Measurements from ENCODE around the gene TSNAX. TPM values are rescaled to one million over a fixed set of nuclear protein-coding genes. Genes with fewer than 3 reads are reported as not detected.

Gene TSNAX
- total RNA-seq, 1 donor: 27.3 TPM

DNA sequence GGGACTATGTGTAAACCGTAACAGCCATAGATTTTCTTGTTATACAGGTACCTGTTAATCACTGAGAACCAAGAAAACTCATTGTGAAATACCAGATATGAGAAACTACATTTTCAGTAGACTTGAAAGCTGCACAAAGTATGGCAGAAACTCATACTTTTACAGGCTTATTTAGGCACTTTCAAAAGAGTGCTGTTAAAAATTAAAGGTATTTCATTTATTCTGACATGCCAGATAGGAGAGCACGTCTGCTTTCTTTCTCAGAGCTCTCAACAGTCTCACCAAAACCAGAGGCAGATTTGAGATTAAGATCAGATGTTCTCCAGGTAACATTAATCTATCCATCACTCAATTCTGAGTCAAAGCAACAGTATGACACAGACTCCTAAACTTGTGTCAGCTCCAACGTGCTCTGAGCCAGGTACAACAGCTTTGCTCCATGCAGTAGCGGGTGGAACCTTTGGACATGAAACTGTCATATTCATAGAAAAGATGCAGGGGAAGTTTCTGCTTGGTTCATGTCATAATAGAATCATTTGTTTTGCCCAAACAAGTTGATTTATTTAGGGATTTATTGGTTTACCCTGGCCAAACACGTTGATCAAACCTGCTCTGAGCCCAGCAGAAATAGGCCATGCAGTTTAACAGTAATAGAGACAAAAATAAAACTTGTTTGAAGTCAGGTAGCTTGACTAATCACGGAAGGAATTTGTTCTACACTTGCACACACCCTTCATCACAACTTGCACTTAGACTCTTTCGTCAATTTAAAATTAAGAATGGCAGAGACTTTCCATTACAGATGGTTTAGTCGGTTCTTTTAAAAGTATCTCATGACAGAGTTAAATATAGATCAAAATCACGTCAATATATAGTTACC lies 20.8 kb upstream of the TSNAX start:
- H3K4me3 ChIP-seq (ENCODE audit: low read length): no peak overlapping the region
- peaks cover 10% of the 10 kb centered on the region for H3K27me3 ChIP-seq (ENCODE audit: insufficient read depth, low read length)
- no peaks in the 10 kb centered on the region for H3K4me1 ChIP-seq (ENCODE audit: insufficient read depth, low read length)
- no peaks in the 10 kb centered on the region for H3K9me3 ChIP-seq (ENCODE audit: low read depth, low read length)

DNA sequence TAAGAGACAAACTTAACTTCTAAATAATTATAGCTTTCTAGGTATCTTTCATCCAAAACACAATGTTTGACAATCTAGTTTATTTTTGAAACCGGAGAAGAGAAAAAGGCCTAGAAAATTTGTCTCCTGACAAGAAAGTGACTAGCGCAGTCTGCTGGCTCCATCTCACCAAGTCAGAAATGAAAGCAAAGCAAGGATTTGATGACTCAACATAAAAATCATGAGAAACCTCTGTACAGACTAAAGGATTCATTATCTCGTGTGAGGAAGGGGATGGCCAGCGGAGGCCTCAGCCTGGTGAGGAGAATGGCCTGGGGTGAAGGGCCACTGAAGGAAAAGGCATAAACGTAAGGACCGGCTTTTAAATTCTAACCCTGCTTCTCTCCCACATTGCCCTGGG lies 20.0 kb upstream of the TSNAX start:
- Histone ChIP-seq H3K9me3 (ENCODE audit: low read depth, low read length) (no peaks in the 10 kb centered on the region), H3K27me3 (ENCODE audit: insufficient read depth, low read length) (peaks cover 10% of the 10 kb centered on the region), H3K4me3 (ENCODE audit: low read length) (no peak overlapping the region), H3K4me1 (ENCODE audit: insufficient read depth, low read length) (no peaks in the 10 kb centered on the region)

DNA sequence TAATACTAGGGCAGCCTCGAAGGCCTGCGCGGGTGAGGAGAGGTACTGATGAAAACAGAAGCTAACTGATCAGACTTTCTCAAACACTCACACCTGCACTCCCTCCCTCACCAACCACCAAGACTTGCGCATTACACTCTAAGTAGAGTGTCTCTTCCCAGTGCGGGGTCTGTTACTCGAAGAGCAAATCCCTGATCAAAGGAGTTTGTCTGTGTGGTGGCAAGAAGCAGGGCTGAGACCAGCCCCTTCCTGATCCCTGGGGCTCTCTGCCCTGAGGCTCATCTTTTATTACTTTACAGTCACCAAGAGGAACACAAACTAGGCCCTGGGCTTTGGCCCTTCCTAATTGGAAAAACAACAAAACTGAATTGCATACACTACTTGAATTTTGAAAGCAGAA lies 19.5 kb upstream of the TSNAX start:
- Histone ChIP-seq H3K4me3 (ENCODE audit: low read length) (no peak overlapping the region), H3K9me3 (ENCODE audit: low read depth, low read length) (no peaks in the 10 kb centered on the region)

DNA sequence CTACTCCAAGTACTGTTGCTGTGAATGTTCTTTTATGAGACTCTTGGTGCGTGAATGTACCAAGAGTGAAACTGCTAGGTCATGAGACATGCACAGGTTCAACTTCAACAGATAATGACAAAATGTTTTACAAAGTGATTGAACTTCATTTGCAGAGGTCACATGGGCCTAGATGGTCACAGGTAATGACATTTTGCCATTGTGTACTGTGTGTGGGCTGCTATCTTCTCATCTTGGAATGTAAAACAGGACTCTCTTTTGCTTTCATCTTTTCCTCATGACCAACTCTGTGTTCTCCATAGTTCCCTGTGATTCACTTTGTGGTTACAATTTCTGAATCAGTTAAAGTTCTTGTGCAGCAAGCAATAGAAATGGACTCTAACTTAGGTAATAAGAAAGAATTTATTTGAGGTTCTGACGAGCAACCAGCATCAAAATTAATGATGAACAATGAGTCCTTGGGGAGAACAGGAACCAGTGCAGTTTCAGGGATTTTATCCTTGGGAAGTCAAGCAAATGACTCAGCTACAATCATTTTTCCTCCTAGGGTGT lies 16.2 kb upstream of the TSNAX start:
- Histone ChIP-seq H3K9me3 (ENCODE audit: low read depth, low read length) (no peaks in the 10 kb centered on the region), H3K4me1 (ENCODE audit: insufficient read depth, low read length) (peaks cover 17% of the 10 kb centered on the region), H3K27me3 (ENCODE audit: insufficient read depth, low read length) (peaks cover 3% of the 10 kb centered on the region), H3K4me3 (ENCODE audit: low read length) (no peak overlapping the region)

More for the DNA sequence above, 19.5 kb upstream of the TSNAX start:
- Histone ChIP-seq H3K27me3 (ENCODE audit: insufficient read depth, low read length) (peaks cover 10% of the 10 kb centered on the region), H3K4me1 (ENCODE audit: insufficient read depth, low read length) (no peaks in the 10 kb centered on the region)

DNA sequence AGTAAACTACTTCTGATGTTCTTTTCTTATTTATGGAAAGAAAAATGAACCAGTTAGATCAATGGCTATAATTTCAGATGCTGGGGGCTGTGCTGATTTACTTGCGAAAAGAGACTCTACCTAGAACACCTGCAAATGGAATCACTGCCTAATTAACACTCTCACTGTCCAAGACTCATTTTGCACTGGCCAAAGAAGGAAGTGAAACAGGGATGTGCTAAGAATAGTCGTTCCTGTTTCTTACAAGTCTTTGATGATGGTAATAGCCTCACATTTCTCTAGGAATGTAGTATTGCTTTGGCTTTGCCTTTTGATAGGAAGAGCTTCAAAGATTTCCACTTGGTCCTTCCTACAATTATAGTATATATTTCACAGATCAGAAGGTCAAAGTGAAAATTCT lies 12.7 kb upstream of the TSNAX start:
- H3K4me3 ChIP-seq (ENCODE audit: low read length): no peak overlapping the region
- no peaks in the 10 kb centered on the region for H3K9me3 ChIP-seq (ENCODE audit: low read depth, low read length)
- no peaks in the 10 kb centered on the region for H3K27me3 ChIP-seq (ENCODE audit: insufficient read depth, low read length)
- peaks cover 17% of the 10 kb centered on the region for H3K4me1 ChIP-seq (ENCODE audit: insufficient read depth, low read length)

DNA sequence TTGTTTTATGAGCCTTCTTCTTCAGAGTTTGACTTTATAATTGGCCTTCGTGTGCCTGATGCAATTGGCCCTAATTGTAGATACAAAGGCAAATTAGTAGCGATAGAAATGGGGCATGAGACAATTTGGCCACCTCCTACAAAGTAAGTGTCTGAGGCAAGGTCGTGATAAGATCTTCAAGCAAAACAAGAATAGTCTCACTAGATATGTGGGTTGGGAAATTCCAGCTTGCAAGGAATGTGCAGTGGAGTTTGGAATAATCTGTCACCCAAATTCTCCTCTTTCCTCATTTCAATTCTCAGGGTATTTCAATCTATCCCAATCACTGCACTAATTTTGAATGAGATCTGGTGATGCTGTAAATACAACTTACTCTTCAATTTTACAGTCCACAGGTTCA lies 11.4 kb upstream of the TSNAX start:
- Histone ChIP-seq H3K4me1 (ENCODE audit: insufficient read depth, low read length) (peaks cover 17% of the 10 kb centered on the region), H3K27me3 (ENCODE audit: insufficient read depth, low read length) (no peaks in the 10 kb centered on the region), H3K4me3 (ENCODE audit: low read length) (no peak overlapping the region), H3K9me3 (ENCODE audit: low read depth, low read length) (no peaks in the 10 kb centered on the region)

DNA sequence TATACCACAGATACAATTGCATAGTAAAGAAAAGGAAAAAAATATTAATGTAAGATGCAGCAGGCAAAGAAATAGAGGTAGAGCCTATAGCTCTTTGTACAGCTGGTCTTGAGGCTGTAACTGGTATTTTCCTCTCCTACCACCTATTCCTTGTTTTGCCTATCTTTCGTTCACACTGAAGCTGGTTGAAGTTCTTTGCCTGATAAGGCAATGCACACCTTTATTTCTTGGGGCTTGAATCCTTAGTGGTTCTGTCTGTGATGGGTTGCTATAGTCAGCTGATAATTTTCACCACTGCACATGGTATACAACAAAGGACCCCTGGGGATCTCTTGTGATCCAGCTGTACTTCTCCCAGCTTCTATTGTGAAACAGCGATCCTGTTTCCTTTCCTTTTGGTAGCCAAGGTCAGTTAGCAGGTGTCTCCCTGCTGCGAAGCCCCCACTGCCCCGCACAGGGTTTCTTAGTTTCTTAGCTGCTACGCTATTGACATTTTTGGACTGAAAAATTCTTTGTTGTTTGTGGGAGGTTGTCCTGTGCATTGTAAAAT lies 9.9 kb upstream of the TSNAX start:
- Histone ChIP-seq H3K4me1 (ENCODE audit: insufficient read depth, low read length) (peaks cover 24% of the 10 kb centered on the region), H3K4me3 (ENCODE audit: low read length) (no peak overlapping the region), H3K9me3 (ENCODE audit: low read depth, low read length) (no peaks in the 10 kb centered on the region), H3K27me3 (ENCODE audit: insufficient read depth, low read length) (no peaks in the 10 kb centered on the region)

DNA sequence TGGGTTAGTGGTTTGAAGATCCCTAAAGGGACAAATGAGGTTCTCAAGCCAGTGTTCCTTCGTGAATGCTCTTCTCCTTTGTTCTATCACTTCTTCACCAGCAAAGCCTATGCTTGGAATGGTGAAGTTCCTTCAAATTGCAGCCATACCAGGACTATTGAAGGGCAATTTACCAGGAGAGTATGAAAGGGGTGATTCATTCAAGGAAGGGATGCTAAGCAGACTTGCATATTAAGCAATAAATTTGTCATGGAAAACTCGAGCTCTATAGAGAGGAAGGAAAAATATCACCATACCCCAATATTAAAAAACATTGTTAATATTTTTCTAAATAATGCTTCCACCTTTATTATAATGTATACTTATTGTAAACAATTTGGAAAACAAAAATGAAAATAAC lies 9.3 kb upstream of the TSNAX start:
- Histone ChIP-seq H3K4me1 (ENCODE audit: insufficient read depth, low read length) (peaks cover 30% of the 10 kb centered on the region), H3K4me3 (ENCODE audit: low read length) (no peak overlapping the region), H3K9me3 (ENCODE audit: low read depth, low read length) (no peaks in the 10 kb centered on the region), H3K27me3 (ENCODE audit: insufficient read depth, low read length) (no peaks in the 10 kb centered on the region)

DNA sequence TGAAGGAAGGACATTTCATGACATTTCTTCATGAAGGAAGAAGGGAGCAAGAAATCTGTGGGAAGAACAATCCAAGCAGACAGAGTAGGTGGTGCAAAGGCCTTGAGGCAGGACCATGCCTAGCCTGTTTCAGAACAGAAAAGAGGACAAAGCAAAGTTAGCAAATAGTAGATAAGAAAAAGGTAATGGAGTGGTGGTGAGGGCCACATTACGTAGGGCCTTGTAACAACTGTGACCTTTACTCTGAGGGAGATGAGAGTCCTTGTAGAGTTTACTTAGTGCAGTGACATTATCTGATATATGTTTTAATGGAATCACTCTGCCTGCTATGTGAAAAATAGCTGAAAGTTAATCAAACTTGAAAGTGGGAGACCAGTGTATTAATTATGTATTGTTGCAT lies 6.4 kb upstream of the TSNAX start:
- Histone ChIP-seq H3K27me3 (ENCODE audit: insufficient read depth, low read length) (no peaks in the 10 kb centered on the region), H3K4me3 (ENCODE audit: low read length) (no peak overlapping the region), H3K4me1 (ENCODE audit: insufficient read depth, low read length) (peaks cover 16% of the 10 kb centered on the region), H3K9me3 (ENCODE audit: low read depth, low read length) (no peaks in the 10 kb centered on the region)

DNA sequence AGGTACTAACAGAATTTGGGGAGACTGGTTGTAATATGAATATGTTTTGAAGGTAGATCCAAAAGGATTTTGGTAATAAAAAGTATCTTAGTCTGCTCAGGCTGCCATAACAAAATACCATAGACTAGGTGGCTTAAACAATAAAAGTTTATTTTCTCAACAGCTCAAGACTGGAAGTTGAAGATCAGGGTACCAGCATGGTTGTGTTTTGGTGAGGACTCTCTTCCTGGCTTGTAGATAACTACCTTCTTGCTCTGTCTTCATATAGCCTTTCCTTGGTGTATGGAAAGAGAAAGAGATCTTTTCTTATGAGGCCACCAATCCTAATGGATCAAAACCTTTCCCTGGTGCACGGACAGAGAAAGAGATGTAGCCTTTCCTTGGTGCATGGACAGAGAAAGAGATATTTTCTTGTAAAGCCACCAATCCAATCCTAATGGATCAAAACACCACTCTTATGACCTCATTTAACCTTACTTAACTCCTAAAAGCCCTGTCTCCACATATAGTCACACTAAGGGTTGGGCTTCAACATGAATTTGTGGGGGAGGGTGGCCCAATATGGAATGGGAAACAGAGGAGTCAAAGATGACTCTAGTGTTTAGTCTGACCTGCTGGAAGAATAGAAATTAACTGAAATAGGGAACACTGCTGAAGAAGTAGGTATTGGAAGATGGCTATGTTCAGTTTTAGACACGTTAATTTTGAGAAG lies 5.4 kb upstream of the TSNAX start:
- H3K4me1 ChIP-seq (ENCODE audit: insufficient read depth, low read length): peaks cover 22% of the 10 kb centered on the region
- no peaks in the 10 kb centered on the region for H3K9me3 ChIP-seq (ENCODE audit: low read depth, low read length)
- no peaks in the 10 kb centered on the region for H3K27me3 ChIP-seq (ENCODE audit: insufficient read depth, low read length)
- no peak overlapping the region for H3K4me3 ChIP-seq (ENCODE audit: low read length)

DNA sequence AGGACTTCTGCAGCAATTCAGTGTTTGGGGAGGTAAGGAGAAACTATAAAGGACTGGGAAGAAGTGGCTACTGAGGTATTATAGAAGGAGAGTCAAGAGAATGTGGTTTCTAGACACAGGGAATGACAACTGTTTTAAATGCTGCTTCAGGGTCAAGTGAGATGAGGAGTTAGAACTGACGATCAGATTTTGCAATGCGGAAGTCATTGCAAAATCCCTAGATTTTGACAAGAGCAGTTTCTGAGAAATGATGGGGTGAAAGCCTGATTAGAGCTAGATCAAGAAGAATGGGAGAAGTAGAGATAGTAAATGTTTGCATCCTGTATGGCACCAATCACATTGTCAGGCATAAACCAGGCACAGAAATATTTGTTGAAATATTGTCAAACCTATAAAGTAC lies 4.7 kb upstream of the TSNAX start:
- Histone ChIP-seq H3K9me3 (ENCODE audit: low read depth, low read length) (no peaks in the 10 kb centered on the region), H3K27me3 (ENCODE audit: insufficient read depth, low read length) (no peaks in the 10 kb centered on the region), H3K4me1 (ENCODE audit: insufficient read depth, low read length) (peaks cover 23% of the 10 kb centered on the region), H3K4me3 (ENCODE audit: low read length) (no peak overlapping the region)

DNA sequence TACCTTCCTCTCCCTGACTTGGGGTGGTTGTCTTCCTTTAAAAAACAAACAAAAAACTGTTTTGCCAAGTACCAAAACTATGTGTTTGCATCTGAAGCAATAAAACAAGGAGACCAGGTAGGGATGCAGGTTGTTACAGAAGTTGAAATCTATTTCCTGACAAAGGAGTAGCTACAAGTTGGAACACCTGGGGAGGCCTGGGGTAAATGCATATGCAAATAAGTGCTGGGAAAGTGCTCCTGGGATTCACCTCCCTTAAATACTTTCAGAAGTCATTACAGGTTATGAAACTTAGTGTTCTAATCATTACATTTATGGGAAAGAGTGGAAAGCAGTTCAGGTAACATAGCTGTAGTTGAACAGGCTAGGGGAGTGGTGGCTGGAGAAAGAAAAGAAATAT lies 1.9 kb upstream of the TSNAX start:
- Histone ChIP-seq H3K9me3 (ENCODE audit: low read depth, low read length) (no peaks in the 10 kb centered on the region), H3K4me3 (ENCODE audit: low read length) (no peak overlapping the region), H3K4me1 (ENCODE audit: insufficient read depth, low read length) (peaks cover 48% of the 10 kb centered on the region), H3K27me3 (ENCODE audit: insufficient read depth, low read length) (no peaks in the 10 kb centered on the region)

DNA sequence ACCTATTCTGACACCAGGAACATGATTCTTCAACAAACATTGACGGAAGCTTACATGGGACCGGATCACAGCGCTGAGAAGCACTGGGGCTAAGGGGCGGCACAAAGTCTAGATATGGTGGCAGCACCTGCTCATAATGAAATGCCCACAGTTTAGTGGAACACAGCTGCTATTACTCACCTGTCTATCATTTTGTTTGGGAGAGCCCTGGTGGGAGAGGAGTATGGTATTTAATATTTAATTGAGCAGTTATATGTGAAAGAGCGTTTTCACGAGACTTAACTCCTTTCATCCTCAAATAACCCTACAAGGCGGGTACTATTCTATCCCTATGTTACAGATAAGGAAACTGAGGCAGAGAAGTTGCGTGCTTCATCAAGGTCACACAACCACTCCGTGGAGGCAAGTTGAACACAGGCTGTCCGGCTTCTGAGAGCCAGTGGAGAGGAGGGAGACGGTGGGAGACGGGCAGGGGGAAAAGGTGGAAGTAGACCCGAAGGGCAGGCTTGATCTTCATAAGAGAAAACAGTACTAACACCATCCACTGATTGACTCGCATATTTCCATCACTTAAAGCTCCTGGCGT lies 790 bp upstream of the TSNAX start:
- Histone ChIP-seq H3K27me3 (ENCODE audit: insufficient read depth, low read length) (no peaks in the 10 kb centered on the region), H3K9me3 (ENCODE audit: low read depth, low read length) (no peaks in the 10 kb centered on the region), H3K4me3 (ENCODE audit: low read length) (peak overlapping the region; percentile 73), H3K4me1 (ENCODE audit: insufficient read depth, low read length) (peaks cover 56% of the 10 kb centered on the region)

DNA sequence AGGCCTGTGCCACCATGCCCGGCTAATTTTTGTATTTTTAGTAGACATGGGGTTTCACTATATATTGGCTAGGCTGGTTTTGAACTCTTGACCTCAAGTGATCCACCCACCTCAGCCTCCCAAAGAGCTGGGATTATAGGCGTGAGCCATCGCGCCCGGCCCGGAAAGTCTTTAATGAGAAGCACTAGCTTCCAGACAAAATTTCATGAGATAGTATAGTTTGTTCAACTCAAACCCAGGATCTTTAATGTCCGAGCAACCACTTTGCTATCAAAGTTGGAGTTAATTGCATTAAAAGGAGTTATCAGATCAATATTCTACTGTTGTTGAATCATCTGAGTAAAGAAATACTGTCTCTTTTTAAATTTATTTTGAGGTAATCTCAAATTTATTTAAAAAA lies 4.8 kb downstream of the TSNAX start:
- Histone ChIP-seq H3K4me3 (ENCODE audit: low read length) (no peak overlapping the region), H3K27me3 (ENCODE audit: insufficient read depth, low read length) (no peaks in the 10 kb centered on the region), H3K9me3 (ENCODE audit: low read depth, low read length) (no peaks in the 10 kb centered on the region), H3K4me1 (ENCODE audit: insufficient read depth, low read length) (peaks cover 38% of the 10 kb centered on the region)

DNA sequence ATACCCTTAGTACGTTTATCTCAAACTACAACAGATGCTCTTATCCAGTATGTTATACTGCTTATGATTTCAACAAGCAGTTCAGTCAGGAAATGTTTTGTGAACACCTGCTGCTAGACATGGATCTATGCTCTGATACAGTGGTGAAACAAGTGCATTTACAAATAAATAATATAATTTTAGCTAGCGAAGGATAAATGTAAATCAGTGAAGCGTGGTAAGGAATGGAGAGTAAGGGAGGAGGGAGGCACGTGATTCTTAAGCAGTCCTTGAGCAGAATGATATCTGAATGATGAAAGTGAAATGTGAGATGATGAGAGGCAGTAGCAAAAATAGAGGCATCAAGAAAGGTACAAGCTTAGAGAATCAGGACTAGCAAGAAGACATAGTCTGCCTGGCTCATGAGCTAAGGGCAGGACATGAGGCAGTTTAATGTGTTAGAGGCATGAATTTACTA lies 6.3 kb downstream of the TSNAX start:
- peaks cover 28% of the 10 kb centered on the region for H3K4me1 ChIP-seq (ENCODE audit: insufficient read depth, low read length)
- H3K27me3 ChIP-seq (ENCODE audit: insufficient read depth, low read length): no peaks in the 10 kb centered on the region
- no peaks in the 10 kb centered on the region for H3K9me3 ChIP-seq (ENCODE audit: low read depth, low read length)
- H3K4me3 ChIP-seq (ENCODE audit: low read length): no peak overlapping the region

All from mononuclear cell (primary cell).